ENCODE results near the gene CIZ1. TPM values are rescaled to one million over a fixed set of nuclear protein-coding genes. Genes with fewer than 3 reads are reported as not detected.
"Not testable (repeated sequence)": the region's sequence is repeated elsewhere in the genome, so short reads cannot be mapped to it uniquely, and the experiment has no call there.

The CIZ1 gene, protein sequence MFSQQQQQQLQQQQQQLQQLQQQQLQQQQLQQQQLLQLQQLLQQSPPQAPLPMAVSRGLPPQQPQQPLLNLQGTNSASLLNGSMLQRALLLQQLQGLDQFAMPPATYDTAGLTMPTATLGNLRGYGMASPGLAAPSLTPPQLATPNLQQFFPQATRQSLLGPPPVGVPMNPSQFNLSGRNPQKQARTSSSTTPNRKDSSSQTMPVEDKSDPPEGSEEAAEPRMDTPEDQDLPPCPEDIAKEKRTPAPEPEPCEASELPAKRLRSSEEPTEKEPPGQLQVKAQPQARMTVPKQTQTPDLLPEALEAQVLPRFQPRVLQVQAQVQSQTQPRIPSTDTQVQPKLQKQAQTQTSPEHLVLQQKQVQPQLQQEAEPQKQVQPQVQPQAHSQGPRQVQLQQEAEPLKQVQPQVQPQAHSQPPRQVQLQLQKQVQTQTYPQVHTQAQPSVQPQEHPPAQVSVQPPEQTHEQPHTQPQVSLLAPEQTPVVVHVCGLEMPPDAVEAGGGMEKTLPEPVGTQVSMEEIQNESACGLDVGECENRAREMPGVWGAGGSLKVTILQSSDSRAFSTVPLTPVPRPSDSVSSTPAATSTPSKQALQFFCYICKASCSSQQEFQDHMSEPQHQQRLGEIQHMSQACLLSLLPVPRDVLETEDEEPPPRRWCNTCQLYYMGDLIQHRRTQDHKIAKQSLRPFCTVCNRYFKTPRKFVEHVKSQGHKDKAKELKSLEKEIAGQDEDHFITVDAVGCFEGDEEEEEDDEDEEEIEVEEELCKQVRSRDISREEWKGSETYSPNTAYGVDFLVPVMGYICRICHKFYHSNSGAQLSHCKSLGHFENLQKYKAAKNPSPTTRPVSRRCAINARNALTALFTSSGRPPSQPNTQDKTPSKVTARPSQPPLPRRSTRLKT
- total RNA-seq, result 147 and 170 TPM in 2 replicates
- long read RNA-seq, partial matches to known transcripts, result 4 of 5 reads
- long read RNA-seq, other reads (novel, unspliced or antisense), result 1 of 5 reads

DNA sequence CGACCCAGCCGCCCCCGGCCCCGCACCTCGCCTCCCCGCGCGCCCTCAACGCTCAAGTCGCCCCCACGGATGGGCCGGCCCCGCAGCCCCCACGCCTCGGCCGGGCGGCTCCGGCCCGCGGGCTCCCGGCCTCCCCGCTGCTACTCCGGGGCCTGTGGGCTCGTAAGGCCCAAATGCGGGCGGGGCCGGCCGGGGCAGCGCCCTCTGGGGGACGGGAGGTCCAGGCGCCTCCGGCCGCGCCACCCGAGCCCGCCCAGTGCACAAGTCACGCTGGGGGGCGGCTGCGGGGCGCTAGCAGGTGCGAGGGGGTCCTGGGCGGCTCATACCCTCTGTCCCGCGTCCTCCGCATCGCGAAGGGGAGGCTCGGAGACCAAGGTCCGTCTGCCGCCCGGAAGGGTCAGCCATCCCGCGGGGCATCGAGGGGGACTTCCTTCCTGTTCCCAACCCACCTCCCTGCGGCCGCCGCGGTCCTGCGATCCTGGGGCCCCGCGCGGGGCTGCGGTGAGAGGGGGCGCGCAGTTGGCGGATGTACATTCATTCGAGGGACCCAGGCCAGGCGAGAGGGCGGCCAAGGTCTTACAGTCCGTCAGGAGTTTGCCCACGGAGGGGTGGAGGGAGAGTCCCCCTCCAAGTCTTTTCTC lies at the start of gene CIZ1:
Gene CIZ1 (minus strand): TSS at position 167 of the 641 bp plus-strand sequence. CDS start 715 bp downstream, outside the sequence.
- TF ChIP-seq, protein P1, sequence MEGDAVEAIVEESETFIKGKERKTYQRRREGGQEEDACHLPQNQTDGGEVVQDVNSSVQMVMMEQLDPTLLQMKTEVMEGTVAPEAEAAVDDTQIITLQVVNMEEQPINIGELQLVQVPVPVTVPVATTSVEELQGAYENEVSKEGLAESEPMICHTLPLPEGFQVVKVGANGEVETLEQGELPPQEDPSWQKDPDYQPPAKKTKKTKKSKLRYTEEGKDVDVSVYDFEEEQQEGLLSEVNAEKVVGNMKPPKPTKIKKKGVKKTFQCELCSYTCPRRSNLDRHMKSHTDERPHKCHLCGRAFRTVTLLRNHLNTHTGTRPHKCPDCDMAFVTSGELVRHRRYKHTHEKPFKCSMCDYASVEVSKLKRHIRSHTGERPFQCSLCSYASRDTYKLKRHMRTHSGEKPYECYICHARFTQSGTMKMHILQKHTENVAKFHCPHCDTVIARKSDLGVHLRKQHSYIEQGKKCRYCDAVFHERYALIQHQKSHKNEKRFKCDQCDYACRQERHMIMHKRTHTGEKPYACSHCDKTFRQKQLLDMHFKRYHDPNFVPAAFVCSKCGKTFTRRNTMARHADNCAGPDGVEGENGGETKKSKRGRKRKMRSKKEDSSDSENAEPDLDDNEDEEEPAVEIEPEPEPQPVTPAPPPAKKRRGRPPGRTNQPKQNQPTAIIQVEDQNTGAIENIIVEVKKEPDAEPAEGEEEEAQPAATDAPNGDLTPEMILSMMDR (IDR thresholded peaks at IDR 0.05), result peak; percentile 90

DNA sequence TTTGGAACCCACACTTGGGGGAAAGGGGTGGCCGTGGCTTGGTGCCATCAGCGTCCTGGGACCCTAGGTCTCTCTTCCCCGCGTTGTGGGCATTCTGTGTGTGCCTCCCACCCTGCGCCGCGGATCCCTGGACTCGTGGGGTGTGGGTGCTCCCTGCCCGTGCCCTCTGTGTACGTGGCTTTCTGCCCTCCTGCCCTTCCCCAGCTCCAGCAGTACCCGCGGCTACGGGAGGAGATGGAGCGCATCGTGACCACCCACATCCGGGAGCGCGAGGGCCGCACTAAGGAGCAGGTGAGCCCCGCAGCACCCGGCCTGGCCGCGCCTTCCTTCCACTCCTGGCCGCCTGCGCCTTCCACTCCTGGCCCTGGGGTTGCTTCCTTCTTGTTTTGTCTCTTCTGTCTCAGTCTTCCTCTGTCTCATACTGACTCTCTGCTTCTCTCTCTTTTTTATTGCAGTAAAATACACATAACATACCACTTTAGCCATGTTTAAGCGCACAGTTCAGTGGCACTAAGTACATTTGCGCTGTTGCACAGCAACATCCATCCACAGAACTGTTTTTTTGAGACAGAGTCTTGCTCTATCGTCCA lies 42.5 kb upstream of the CIZ1 start:
- peaks cover 4% of the 10 kb centered on the region for H3K36me3 Mint-ChIP-seq (ENCODE audit: unreplicated experiment)
- H3K27me3 Mint-ChIP-seq (ENCODE audit: unreplicated experiment), result no peaks in the 10 kb centered on the region
- DNase-seq (ENCODE audit: extremely low spot score, unreplicated experiment), result no peak
- H3K9me3 Mint-ChIP-seq (ENCODE audit: unreplicated experiment), result no peaks in the 10 kb centered on the region
- no peak overlapping the region for H3K27ac Mint-ChIP-seq (ENCODE audit: unreplicated experiment)
- no peak overlapping the region for H3K4me3 Mint-ChIP-seq (ENCODE audit: unreplicated experiment)
- no peaks in the 10 kb centered on the region for H3K4me1 Mint-ChIP-seq (ENCODE audit: unreplicated experiment)
- TF ChIP-seq, protein P1 (IDR thresholded peaks at IDR 0.05), result no peak

More for the DNA sequence above, at the start of gene CIZ1:
- H3K36me3 Mint-ChIP-seq (ENCODE audit: unreplicated experiment), result peaks cover 17% of the 10 kb centered on the region
- peak; percentile 92 for DNase-seq (ENCODE audit: extremely low spot score, unreplicated experiment)
- H3K9me3 Mint-ChIP-seq (ENCODE audit: unreplicated experiment), result no peaks in the 10 kb centered on the region
- H3K4me1 Mint-ChIP-seq (ENCODE audit: unreplicated experiment), result peaks cover 19% of the 10 kb centered on the region
- peak within 1 kb of the TSS; percentile 95 for H3K4me3 Mint-ChIP-seq (ENCODE audit: unreplicated experiment)
- peak within 1 kb of the TSS; percentile 93 for H3K27ac Mint-ChIP-seq (ENCODE audit: unreplicated experiment)
- no peaks in the 10 kb centered on the region for H3K27me3 Mint-ChIP-seq (ENCODE audit: unreplicated experiment)

DNA sequence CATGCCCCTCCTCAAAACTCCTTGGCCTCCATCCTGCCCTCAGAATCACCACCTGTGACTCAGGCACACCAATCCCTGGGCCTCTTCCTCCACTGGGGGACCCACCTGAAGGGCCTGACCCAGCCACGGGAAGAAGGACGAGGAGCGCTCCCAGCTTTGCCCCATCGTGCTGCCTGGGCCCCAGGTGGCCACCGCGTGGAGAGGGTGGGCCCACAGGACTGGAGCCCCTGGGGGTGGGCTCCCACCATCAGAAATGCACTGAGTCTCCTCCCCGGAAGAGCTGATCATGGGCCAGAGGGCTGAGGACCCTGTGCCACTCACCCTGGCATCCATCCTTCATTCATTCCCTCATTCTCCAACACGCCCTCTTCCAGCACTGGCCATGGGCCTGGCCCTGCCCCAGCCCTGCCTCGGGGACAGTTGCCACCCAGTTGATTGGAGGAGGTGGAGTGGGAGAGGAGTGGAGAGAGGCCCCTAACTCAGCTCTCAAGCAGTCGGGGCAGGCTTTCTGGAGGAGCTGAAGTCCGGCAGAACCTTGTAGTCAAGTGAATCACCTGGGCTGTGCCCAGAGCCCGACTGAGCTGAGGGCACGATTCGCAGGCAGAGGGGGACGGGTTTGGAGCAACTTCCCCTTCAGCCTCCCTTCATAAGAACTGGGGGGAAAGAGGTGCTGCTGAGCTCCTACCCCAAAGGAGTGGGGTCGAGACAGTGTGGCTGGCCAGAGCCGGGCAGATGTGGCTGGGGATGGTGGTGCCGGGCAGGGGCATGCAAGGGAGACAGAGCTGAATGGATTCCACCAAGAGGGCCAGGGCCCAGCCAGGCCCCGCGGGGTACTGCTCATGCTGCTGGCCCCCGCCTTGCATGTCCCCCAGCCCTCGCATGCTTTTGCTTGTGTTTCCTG lies 41.4 kb upstream of the CIZ1 start:
- no peaks in the 10 kb centered on the region for H3K4me1 Mint-ChIP-seq (ENCODE audit: unreplicated experiment)
- no peak overlapping the region for H3K27ac Mint-ChIP-seq (ENCODE audit: unreplicated experiment)
- TF ChIP-seq, protein P1 (IDR thresholded peaks at IDR 0.05), result no peak

DNA sequence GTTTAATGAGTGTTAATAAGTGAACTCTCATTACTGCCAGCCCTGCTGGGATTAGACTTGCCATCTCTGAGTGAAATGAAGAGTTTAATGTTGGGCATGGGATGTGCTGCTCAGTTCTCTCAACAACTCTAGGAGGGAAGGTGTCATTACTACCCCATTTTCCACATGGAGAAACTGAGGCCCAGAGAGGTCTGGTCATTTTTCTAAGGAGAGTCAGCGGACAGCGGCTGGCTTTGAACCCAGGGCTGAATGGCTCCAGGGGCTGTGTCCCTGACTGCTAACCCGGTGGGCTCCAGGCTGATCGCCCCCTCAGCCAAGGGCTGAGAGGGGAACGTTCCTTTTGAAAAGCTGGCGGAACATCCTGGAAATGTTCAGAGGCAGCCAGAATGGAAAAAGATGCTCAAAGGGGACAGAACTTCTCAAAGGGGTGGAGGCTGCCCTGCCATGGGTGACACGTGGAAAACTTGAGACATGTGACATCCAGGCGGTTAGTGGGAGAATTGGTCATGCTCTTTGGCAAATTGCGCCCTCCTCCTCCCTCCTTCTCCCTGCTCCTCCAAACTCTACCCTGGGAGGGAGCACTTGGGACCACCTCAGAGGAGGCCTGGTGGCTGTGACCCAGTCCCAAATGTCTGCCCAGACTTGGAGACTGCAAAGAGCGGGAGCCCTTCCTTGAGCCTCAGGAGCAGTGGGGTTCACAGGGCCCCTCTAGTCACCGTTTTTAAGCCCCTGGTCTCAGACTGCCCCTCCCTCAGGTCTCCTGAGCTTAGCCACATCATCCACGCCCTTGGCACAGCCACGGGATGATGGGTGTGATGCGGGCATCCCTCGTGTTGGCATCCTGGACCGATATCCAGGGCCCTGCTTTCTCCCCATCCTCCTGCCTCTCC lies 40.5 kb upstream of the CIZ1 start:
- no peaks in the 10 kb centered on the region for H3K27me3 Mint-ChIP-seq (ENCODE audit: unreplicated experiment)
- H3K27ac Mint-ChIP-seq (ENCODE audit: unreplicated experiment), result no peak overlapping the region

More for the DNA sequence above, 41.4 kb upstream of the CIZ1 start:
- no peaks in the 10 kb centered on the region for H3K27me3 Mint-ChIP-seq (ENCODE audit: unreplicated experiment)
- H3K4me3 Mint-ChIP-seq (ENCODE audit: unreplicated experiment), result no peak overlapping the region
- DNase-seq (ENCODE audit: extremely low spot score, unreplicated experiment), result no peak
- no peaks in the 10 kb centered on the region for H3K9me3 Mint-ChIP-seq (ENCODE audit: unreplicated experiment)
- peaks cover 4% of the 10 kb centered on the region for H3K36me3 Mint-ChIP-seq (ENCODE audit: unreplicated experiment)

DNA sequence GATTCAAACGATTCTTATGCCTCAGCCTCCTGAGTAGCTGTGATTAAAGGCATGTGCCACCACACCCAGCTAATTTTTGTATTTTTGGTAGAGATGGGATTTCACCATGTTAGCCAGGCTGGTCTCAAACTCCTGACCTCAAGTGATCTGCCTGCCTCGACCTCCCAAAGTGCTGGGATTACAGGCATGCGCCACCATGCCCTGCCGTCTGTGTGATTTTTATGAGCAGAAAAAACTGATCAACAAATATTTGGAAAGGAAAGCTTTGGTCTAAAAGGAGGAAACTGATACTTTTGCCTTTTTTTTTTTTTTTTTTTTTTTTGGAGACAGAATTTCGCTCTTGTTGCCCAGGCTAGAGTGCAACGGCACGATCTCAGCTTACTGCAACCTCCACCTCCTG lies 39.5 kb upstream of the CIZ1 start:
- H3K4me3 Mint-ChIP-seq (ENCODE audit: unreplicated experiment); H3K36me3 Mint-ChIP-seq (ENCODE audit: unreplicated experiment); H3K9me3 Mint-ChIP-seq (ENCODE audit: unreplicated experiment); H3K27ac Mint-ChIP-seq (ENCODE audit: unreplicated experiment); H3K4me1 Mint-ChIP-seq (ENCODE audit: unreplicated experiment); H3K27me3 Mint-ChIP-seq (ENCODE audit: unreplicated experiment); DNase-seq (ENCODE audit: extremely low spot score, unreplicated experiment): not testable (repeated sequence)

More for the DNA sequence above, 40.5 kb upstream of the CIZ1 start:
- no peak for DNase-seq (ENCODE audit: extremely low spot score, unreplicated experiment)
- Mint-ChIP-seq H3K4me1 (ENCODE audit: unreplicated experiment) (no peaks in the 10 kb centered on the region), H3K9me3 (ENCODE audit: unreplicated experiment) (no peaks in the 10 kb centered on the region), H3K4me3 (ENCODE audit: unreplicated experiment) (no peak overlapping the region), H3K36me3 (ENCODE audit: unreplicated experiment) (peaks cover 4% of the 10 kb centered on the region)
- TF ChIP-seq, protein P1 (IDR thresholded peaks at IDR 0.05), result no peak

Measured in osteocyte (in vitro differentiated cells).